Dendritic cell treated with granulocyte-macrophage colony-stimulating factor and Interleukin-4, amounts not matched to agents 40 ng/mL and 50 ng/mL, for 4 days (primary cell): ENCODE measurements around the gene CD93.
A peak's percentile ranks its signal among the peaks of the same experiment; 100 is the strongest.

ENCODE experiments used
- H3K27ac Mint-ChIP-seq: one replicate; pipeline ENCODE4 v1.8.0; 2022; ENCODE audit warnings: mild to moderate bottlenecking, mixed read lengths
- H3K27me3 Mint-ChIP-seq: one replicate; pipeline ENCODE4 v1.8.0; 2022; ENCODE audit warnings: mild to moderate bottlenecking, mixed read lengths
- H3K36me3 Mint-ChIP-seq: one replicate; pipeline ENCODE4 v1.8.0; 2022; ENCODE audit warnings: low read depth, mixed read lengths
- H3K4me1 Mint-ChIP-seq: one replicate; pipeline ENCODE4 v1.8.0; 2022; ENCODE audit warnings: low read depth, mixed read lengths
- H3K4me3 Mint-ChIP-seq: one replicate; pipeline ENCODE4 v1.8.0; 2022; ENCODE audit warnings: mild to moderate bottlenecking, moderate library complexity, mixed read lengths
- H3K9me3 Mint-ChIP-seq: one replicate; pipeline ENCODE4 v1.8.0; 2022; ENCODE audit warnings: mixed read lengths
- intact Hi-C: fragments of 100-400 bp; cut with micrococcal nuclease; formaldehyde crosslinking; loops from one replicate; pipeline ENCODE4 v1.15.0; 2022

The CD93 gene

GRCh38 chr20:23115822-23116221 is 29.7 kb upstream of the CD93 start:
- Mint-ChIP-seq H3K27ac (peak overlapping the region; percentile 81), H3K9me3 (no peaks in the 10 kb centered on the region), H3K27me3 (peaks cover 5% of the 10 kb centered on the region), H3K4me3 (no peak overlapping the region), H3K36me3 (no peaks in the 10 kb centered on the region), H3K4me1 (peaks cover 93% of the 10 kb centered on the region)
- intact Hi-C loops: loop anchor here (1.0 to 10.0 kb wide), 5 partner anchors 17 to 61 kb away; no protein-coding TSS in a partner anchor

GRCh38 chr20:23114448-23115082 is 28.4 kb upstream of the CD93 start:
- H3K4me1 Mint-ChIP-seq: peaks cover 93% of the 10 kb centered on the region
- no peaks in the 10 kb centered on the region for H3K36me3 Mint-ChIP-seq
- intact Hi-C loops: loop anchor here (1.0 to 10.0 kb wide), 4 partner anchors 17 to 60 kb away; no protein-coding TSS in a partner anchor
- no peaks in the 10 kb centered on the region for H3K9me3 Mint-ChIP-seq
- H3K27ac Mint-ChIP-seq: peak overlapping the region; percentile 81
- H3K4me3 Mint-ChIP-seq: peak overlapping the region; percentile 17
- no peaks in the 10 kb centered on the region for H3K27me3 Mint-ChIP-seq

- H3K36me3 Mint-ChIP-seq: no peaks in the 10 kb centered on the region
- H3K9me3 Mint-ChIP-seq: no peaks in the 10 kb centered on the region
- intact Hi-C loops: loop anchor here (10.0 kb wide), 1 partner anchor 59 kb away; no protein-coding TSS in a partner anchor
- no peaks in the 10 kb centered on the region for H3K27me3 Mint-ChIP-seq
- H3K4me3 Mint-ChIP-seq: peak overlapping the region; percentile 53
- peaks cover 93% of the 10 kb centered on the region for H3K4me1 Mint-ChIP-seq
- peak overlapping the region; percentile 81 for H3K27ac Mint-ChIP-seq
These were observed 27.9 kb upstream of the CD93 start for GRCh38 chr20:23114018-23114417.

- Mint-ChIP-seq H3K4me3 (no peak overlapping the region), H3K27ac (peak overlapping the region; percentile 81), H3K9me3 (no peaks in the 10 kb centered on the region), H3K36me3 (no peaks in the 10 kb centered on the region), H3K27me3 (no peaks in the 10 kb centered on the region), H3K4me1 (peaks cover 85% of the 10 kb centered on the region)
- intact Hi-C loops: loop anchor here (10.0 kb wide), 1 partner anchor 58 kb away; no protein-coding TSS in a partner anchor
These were observed 26.5 kb upstream of the CD93 start for GRCh38 chr20:23112595-23112994.

GRCh38 chr20:23111944-23112342 is 25.8 kb upstream of the CD93 start:
- H3K4me1 Mint-ChIP-seq: peaks cover 85% of the 10 kb centered on the region
- no peaks in the 10 kb centered on the region for H3K27me3 Mint-ChIP-seq
- peak overlapping the region; percentile 81 for H3K27ac Mint-ChIP-seq
- intact Hi-C loops: loop anchor here (10.0 kb wide), 1 partner anchor 57 kb away; no protein-coding TSS in a partner anchor
- H3K36me3 Mint-ChIP-seq: no peaks in the 10 kb centered on the region
- no peaks in the 10 kb centered on the region for H3K9me3 Mint-ChIP-seq
- no peak overlapping the region for H3K4me3 Mint-ChIP-seq

GRCh38 chr20:23111307-23111943 is 25.3 kb upstream of the CD93 start:
- H3K4me1 Mint-ChIP-seq: peaks cover 85% of the 10 kb centered on the region
- no peaks in the 10 kb centered on the region for H3K9me3 Mint-ChIP-seq
- intact Hi-C loops: loop anchor here (10.0 kb wide), 1 partner anchor 57 kb away; no protein-coding TSS in a partner anchor
- peak overlapping the region; percentile 45 for H3K27ac Mint-ChIP-seq
- no peaks in the 10 kb centered on the region for H3K36me3 Mint-ChIP-seq
- no peaks in the 10 kb centered on the region for H3K27me3 Mint-ChIP-seq
- no peak overlapping the region for H3K4me3 Mint-ChIP-seq

- intact Hi-C loops: no loop called here
These were observed 22.7 kb upstream of the CD93 start for GRCh38 chr20:23108871-23109270.

GRCh38 chr20:23107466-23107865 is 21.3 kb upstream of the CD93 start:
- intact Hi-C loops: no loop called here
- Mint-ChIP-seq H3K27me3 (no peaks in the 10 kb centered on the region), H3K27ac (peak overlapping the region; percentile 82), H3K4me3 (no peak overlapping the region), H3K36me3 (no peaks in the 10 kb centered on the region), H3K9me3 (no peaks in the 10 kb centered on the region), H3K4me1 (peaks cover 89% of the 10 kb centered on the region)

More at GRCh38 chr20:23108871-23109270, 22.7 kb upstream of the CD93 start:
- Mint-ChIP-seq H3K4me3 (no peak overlapping the region), H3K36me3 (no peaks in the 10 kb centered on the region), H3K27ac (peak overlapping the region; percentile 50), H3K9me3 (no peaks in the 10 kb centered on the region), H3K27me3 (no peaks in the 10 kb centered on the region), H3K4me1 (peaks cover 89% of the 10 kb centered on the region)

- Mint-ChIP-seq H3K4me3 (no peak overlapping the region), H3K9me3 (no peaks in the 10 kb centered on the region), H3K36me3 (no peaks in the 10 kb centered on the region), H3K27me3 (no peaks in the 10 kb centered on the region), H3K4me1 (peaks cover 86% of the 10 kb centered on the region), H3K27ac (peak overlapping the region; percentile 82)
- intact Hi-C loops: no loop called here
These were observed 20.2 kb upstream of the CD93 start for GRCh38 chr20:23106271-23106851.

GRCh38 chr20:23105193-23105592 is 19.1 kb upstream of the CD93 start:
- intact Hi-C loops: no loop called here
- H3K4me1 Mint-ChIP-seq: peaks cover 82% of the 10 kb centered on the region
- no peaks in the 10 kb centered on the region for H3K9me3 Mint-ChIP-seq

GRCh38 chr20:23103284-23104018 is 17.3 kb upstream of the CD93 start:
- no peaks in the 10 kb centered on the region for H3K27me3 Mint-ChIP-seq
- H3K9me3 Mint-ChIP-seq: no peaks in the 10 kb centered on the region
- H3K4me1 Mint-ChIP-seq: peaks cover 79% of the 10 kb centered on the region
- intact Hi-C loops: loop anchor here (2.0 kb wide), 1 partner anchor 17 kb away; the partner anchor contains the start of gene CD93
- H3K4me3 Mint-ChIP-seq: no peak overlapping the region
- H3K36me3 Mint-ChIP-seq: no peaks in the 10 kb centered on the region
- peak overlapping the region; percentile 82 for H3K27ac Mint-ChIP-seq

More at GRCh38 chr20:23105193-23105592, 19.1 kb upstream of the CD93 start:
- Mint-ChIP-seq H3K27ac (peak overlapping the region; percentile 82), H3K27me3 (no peaks in the 10 kb centered on the region), H3K4me3 (no peak overlapping the region), H3K36me3 (no peaks in the 10 kb centered on the region)

GRCh38 chr20:23101696-23102406 is 15.7 kb upstream of the CD93 start:
- Mint-ChIP-seq H3K27ac (peak overlapping the region; percentile 82), H3K4me3 (no peak overlapping the region), H3K36me3 (no peaks in the 10 kb centered on the region), H3K9me3 (no peaks in the 10 kb centered on the region), H3K27me3 (no peaks in the 10 kb centered on the region), H3K4me1 (peaks cover 85% of the 10 kb centered on the region)
- intact Hi-C loops: loop anchor here (2.0 kb wide), 1 partner anchor 15 kb away; the partner anchor contains the start of gene CD93

- no peaks in the 10 kb centered on the region for H3K36me3 Mint-ChIP-seq
- no peaks in the 10 kb centered on the region for H3K9me3 Mint-ChIP-seq
- H3K4me1 Mint-ChIP-seq: peaks cover 85% of the 10 kb centered on the region
- peak overlapping the region; percentile 86 for H3K27ac Mint-ChIP-seq
- intact Hi-C loops: no loop called here
- no peaks in the 10 kb centered on the region for H3K27me3 Mint-ChIP-seq
- no peak overlapping the region for H3K4me3 Mint-ChIP-seq
These were observed 14.6 kb upstream of the CD93 start for GRCh38 chr20:23100720-23101107.
